ENCODE data around the gene FAM13B.

FAM13B gene

DNA sequence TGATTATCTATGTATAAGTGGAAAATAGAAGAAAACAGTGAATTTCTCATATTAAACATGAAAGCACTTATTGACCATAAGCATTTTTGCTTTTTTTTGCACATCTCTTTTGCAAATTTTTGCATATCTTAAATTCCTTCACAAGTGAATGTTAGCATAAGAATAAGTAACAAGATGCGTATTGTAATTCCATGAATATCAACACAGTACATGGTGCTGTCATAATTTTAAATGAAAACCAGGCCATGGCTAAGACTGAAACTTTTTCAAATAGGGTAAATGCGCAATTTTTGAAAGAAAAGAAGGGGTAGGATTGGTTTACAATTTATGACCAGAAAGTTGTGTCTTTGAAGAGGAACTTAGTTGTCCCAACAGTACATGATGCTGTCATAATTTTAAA lies 17.0 kb downstream of the FAM13B start:
- Histone ChIP-seq H3K79me2 (ENCODE audit: insufficient read depth, low read length) (peaks cover 60% of the 10 kb centered on the region), H3K4me1 (ENCODE audit: insufficient read depth, low read length) (no peaks in the 10 kb centered on the region), H3K27ac (ENCODE audit: low read length) (no peak overlapping the region), H3K36me3 (ENCODE audit: insufficient read depth, low read length) (peaks cover 84% of the 10 kb centered on the region), H3K4me2 (ENCODE audit: insufficient read depth, low read length) (no peak overlapping the region), H3K27me3 (ENCODE audit: insufficient read depth, low read length, poor library complexity) (no peaks in the 10 kb centered on the region), H3K9me3 (ENCODE audit: insufficient read depth, low read length, severe bottlenecking) (no peaks in the 10 kb centered on the region), H4K20me1 (ENCODE audit: insufficient read depth, low read length) (peaks cover 11% of the 10 kb centered on the region), H3K9ac (ENCODE audit: low read depth, low read length) (no peak overlapping the region), H2AFZ (ENCODE audit: low read depth, low read length) (no peak overlapping the region), H3K4me3 (ENCODE audit: low read depth in 1 of 2, low read length in 2 of 2) (no peak overlapping the region)
- ATAC-seq (ENCODE audit: insufficient read depth, low read depth) (no peak), DNase-seq (no peak)
- no peak for TF ChIP-seq EZH2 (IDR thresholded peaks at IDR 0.05; ENCODE audit: borderline replicate concordance, low read depth, low read length, severe bottlenecking)
- TF ChIP-seq, protein P1, sequence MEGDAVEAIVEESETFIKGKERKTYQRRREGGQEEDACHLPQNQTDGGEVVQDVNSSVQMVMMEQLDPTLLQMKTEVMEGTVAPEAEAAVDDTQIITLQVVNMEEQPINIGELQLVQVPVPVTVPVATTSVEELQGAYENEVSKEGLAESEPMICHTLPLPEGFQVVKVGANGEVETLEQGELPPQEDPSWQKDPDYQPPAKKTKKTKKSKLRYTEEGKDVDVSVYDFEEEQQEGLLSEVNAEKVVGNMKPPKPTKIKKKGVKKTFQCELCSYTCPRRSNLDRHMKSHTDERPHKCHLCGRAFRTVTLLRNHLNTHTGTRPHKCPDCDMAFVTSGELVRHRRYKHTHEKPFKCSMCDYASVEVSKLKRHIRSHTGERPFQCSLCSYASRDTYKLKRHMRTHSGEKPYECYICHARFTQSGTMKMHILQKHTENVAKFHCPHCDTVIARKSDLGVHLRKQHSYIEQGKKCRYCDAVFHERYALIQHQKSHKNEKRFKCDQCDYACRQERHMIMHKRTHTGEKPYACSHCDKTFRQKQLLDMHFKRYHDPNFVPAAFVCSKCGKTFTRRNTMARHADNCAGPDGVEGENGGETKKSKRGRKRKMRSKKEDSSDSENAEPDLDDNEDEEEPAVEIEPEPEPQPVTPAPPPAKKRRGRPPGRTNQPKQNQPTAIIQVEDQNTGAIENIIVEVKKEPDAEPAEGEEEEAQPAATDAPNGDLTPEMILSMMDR (IDR thresholded peaks at IDR 0.05; ENCODE audit: borderline replicate concordance, extremely low read depth, low read length, poor library complexity, severe bottlenecking): no peak

DNA sequence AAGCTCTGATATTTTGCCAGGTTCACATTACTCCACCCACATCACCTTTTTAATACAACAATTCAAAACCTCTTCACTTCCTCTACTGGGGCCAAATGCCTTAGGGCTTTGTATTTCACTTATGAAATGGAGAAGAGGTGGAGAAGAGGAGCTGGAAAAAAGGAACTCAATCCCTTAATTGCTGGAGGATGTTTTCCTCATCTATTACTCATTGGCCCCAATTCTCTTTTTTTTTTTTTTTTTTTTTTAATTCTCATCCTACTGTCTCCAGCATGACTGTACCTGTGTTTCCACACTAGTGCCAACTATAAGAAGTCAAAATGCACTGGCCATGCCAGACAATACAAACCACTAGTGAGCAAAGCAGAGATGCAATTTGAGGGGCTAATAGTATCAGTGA lies 20.9 kb downstream of the FAM13B start:
- Histone ChIP-seq H3K27ac (ENCODE audit: low read length) (no peak overlapping the region), H3K4me3 (ENCODE audit: low read depth in 1 of 2, low read length in 2 of 2) (no peak overlapping the region), H3K4me1 (ENCODE audit: insufficient read depth, low read length) (no peaks in the 10 kb centered on the region), H3K9me3 (ENCODE audit: insufficient read depth, low read length, severe bottlenecking) (no peaks in the 10 kb centered on the region), H3K9ac (ENCODE audit: low read depth, low read length) (no peak overlapping the region), H3K36me3 (ENCODE audit: insufficient read depth, low read length) (peaks cover 85% of the 10 kb centered on the region), H3K27me3 (ENCODE audit: insufficient read depth, low read length, poor library complexity) (no peaks in the 10 kb centered on the region), H3K4me2 (ENCODE audit: insufficient read depth, low read length) (no peak overlapping the region), H3K79me2 (ENCODE audit: insufficient read depth, low read length) (peaks cover 38% of the 10 kb centered on the region), H4K20me1 (ENCODE audit: insufficient read depth, low read length) (peaks cover 8% of the 10 kb centered on the region), H2AFZ (ENCODE audit: low read depth, low read length) (no peak overlapping the region)
- no peak for ATAC-seq (ENCODE audit: insufficient read depth, low read depth)
- TF ChIP-seq, protein P1 (IDR thresholded peaks at IDR 0.05; ENCODE audit: borderline replicate concordance, extremely low read depth, low read length, poor library complexity, severe bottlenecking): no peak
- TF ChIP-seq EZH2 (IDR thresholded peaks at IDR 0.05; ENCODE audit: borderline replicate concordance, low read depth, low read length, severe bottlenecking): no peak
- DNase-seq: no peak

DNA sequence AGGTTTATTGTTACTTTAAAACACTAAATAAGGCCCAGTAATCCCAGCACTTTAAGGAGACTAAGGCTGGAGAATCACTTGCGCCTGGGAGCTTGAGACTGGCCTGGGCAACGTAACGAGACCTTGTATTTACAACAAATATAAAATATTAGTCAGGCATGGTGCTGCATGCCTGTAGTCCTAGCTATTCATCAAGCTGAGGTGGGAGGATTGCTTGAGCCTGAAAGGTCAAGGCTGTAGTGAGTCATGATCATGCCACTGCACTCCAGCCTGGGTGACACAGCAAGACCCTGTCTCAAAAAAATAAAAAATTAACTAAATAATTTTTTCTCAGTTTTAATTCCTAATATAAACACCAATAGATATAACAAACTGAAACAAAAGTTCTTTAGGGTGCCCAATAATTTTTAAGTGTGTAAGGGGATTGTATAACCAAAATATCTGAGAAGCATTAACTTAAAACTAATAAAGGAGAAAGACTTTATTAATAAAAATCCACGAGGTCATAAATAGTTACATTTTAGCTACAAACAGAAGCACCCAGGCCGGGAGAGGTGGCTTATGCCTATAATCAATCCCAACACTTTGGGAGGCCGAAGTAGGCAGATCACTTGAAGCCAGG lies 32.7 kb downstream of the FAM13B start:
- H3K4me2 ChIP-seq (ENCODE audit: insufficient read depth, low read length): no peak overlapping the region
- TF ChIP-seq EZH2 (IDR thresholded peaks at IDR 0.05; ENCODE audit: borderline replicate concordance, low read depth, low read length, severe bottlenecking): no peak
- TF ChIP-seq, protein P1 (IDR thresholded peaks at IDR 0.05; ENCODE audit: borderline replicate concordance, extremely low read depth, low read length, poor library complexity, severe bottlenecking): no peak

More for the DNA sequence above, 32.7 kb downstream of the FAM13B start:
- Histone ChIP-seq H3K9me3 (ENCODE audit: insufficient read depth, low read length, severe bottlenecking) (no peaks in the 10 kb centered on the region), H3K4me3 (ENCODE audit: low read depth in 1 of 2, low read length in 2 of 2) (no peak overlapping the region), H3K36me3 (ENCODE audit: insufficient read depth, low read length) (peaks cover 64% of the 10 kb centered on the region), H3K4me1 (ENCODE audit: insufficient read depth, low read length) (no peaks in the 10 kb centered on the region), H3K27ac (ENCODE audit: low read length) (no peak overlapping the region), H3K27me3 (ENCODE audit: insufficient read depth, low read length, poor library complexity) (no peaks in the 10 kb centered on the region), H2AFZ (ENCODE audit: low read depth, low read length) (no peak overlapping the region), H3K9ac (ENCODE audit: low read depth, low read length) (no peak overlapping the region), H3K79me2 (ENCODE audit: insufficient read depth, low read length) (peaks cover 60% of the 10 kb centered on the region), H4K20me1 (ENCODE audit: insufficient read depth, low read length) (peaks cover 3% of the 10 kb centered on the region)
- ATAC-seq (ENCODE audit: insufficient read depth, low read depth) (no peak), DNase-seq (no peak)

All from DND-41 (cell line).